HepG2 (cell line): ENCODE results near the gene DNPH1. TPM values are rescaled to one million over a fixed set of nuclear protein-coding genes. Genes with fewer than 3 reads are reported as not detected.

Source experiments
- AKAP8 ChIP-seq: sonication (generic); formaldehyde crosslinking; IDR thresholded peaks from 2 replicates; pipeline ENCODE4 v1.5.1; 2020; ENCODE audit warnings: mild to moderate bottlenecking, missing genetic modification reagents
- ASH2L ChIP-seq: fragments of 300-600, 200-600 bp; sonication (generic); IDR thresholded peaks from 2 replicates; pipeline ENCODE4 v1.7.0; 2017; ENCODE audit warnings: low read depth, mild to moderate bottlenecking, moderate library complexity, mixed read lengths, low read length; ENCODE audit not compliant: insufficient read length
- DNMT3B ChIP-seq: conservative IDR thresholded peaks from 2 replicates; pipeline ENCODE4 v1.6.1; 2016; ENCODE audit warnings: missing biosample characterization, control low read depth
- EEA1 ChIP-seq: sonication (generic); formaldehyde crosslinking; IDR thresholded peaks from 2 replicates; pipeline ENCODE4 v1.5.1; 2020; ENCODE audit warnings: mild to moderate bottlenecking, missing genetic modification reagents, borderline replicate concordance
- ELK4 ChIP-seq: sonication (generic); formaldehyde crosslinking; IDR thresholded peaks from 2 replicates; pipeline ENCODE4 v1.9.0; 2021; ENCODE audit warnings: missing genetic modification reagents, borderline replicate concordance
- ERF ChIP-seq: IDR thresholded peaks from 2 replicates; pipeline ENCODE4 v1.6.1; 2018; ENCODE audit warnings: missing biosample characterization, missing genetic modification reagents
- FOXO1 ChIP-seq: sonication (generic); formaldehyde crosslinking; IDR thresholded peaks from 2 replicates; pipeline ENCODE4 v1.4.0; 2020; ENCODE audit warnings: missing genetic modification reagents
- HDAC6 ChIP-seq: fragments of 200-600 bp; sonication (generic); IDR thresholded peaks from 2 replicates; pipeline ENCODE4 v1.7.0; 2017; ENCODE audit warnings: mild to moderate bottlenecking, antibody characterized with exemption, low read length, low read depth
- IKZF4 ChIP-seq: sonication (generic); formaldehyde crosslinking; IDR thresholded peaks from 2 replicates; pipeline ENCODE4 v1.5.1; 2020; ENCODE audit warnings: borderline replicate concordance, mild to moderate bottlenecking, low read depth, missing genetic modification reagents; ENCODE audit errors: not compliant biosample characterization
- KDM6A ChIP-seq: IDR thresholded peaks from 2 replicates; pipeline ENCODE4 v1.6.1; 2016; ENCODE audit warnings: low read depth
- MLLT10 ChIP-seq: sonication (generic); formaldehyde crosslinking; IDR thresholded peaks from 2 replicates; pipeline ENCODE4 v1.4.0; 2020; ENCODE audit warnings: missing genetic modification reagents
- NCOA1 ChIP-seq: sonication (generic); formaldehyde crosslinking; IDR thresholded peaks from 2 replicates; pipeline ENCODE4 v1.9.0; 2021; ENCODE audit warnings: missing genetic modification reagents
- NR2F6 ChIP-seq, 2 experiments: IDR thresholded peaks; 2 replicates each; pipeline ENCODE4 v1.6.1; 2016; ENCODE audit warnings: antibody characterized with exemption in 1 of 2, mild to moderate bottlenecking in 1 of 2
- POLR2AphosphoS2 ChIP-seq: IDR thresholded peaks from 2 replicates; pipeline ENCODE4 v1.6.1; 2011; ENCODE audit warnings: low read depth, low read length, improper control_type of control experiment
- RBM22 ChIP-seq: fragments of 200-400 bp; formaldehyde crosslinking; optimal IDR thresholded peaks from 2 replicates; pipeline ENCODE3; 2017; ENCODE audit warnings: mild to moderate bottlenecking, low read length, moderate library complexity
- SIX1 ChIP-seq: sonication (generic); formaldehyde crosslinking; IDR thresholded peaks from 2 replicates; pipeline ENCODE4 v1.4.0; 2020; ENCODE audit warnings: missing genetic modification reagents, borderline replicate concordance
- SP1 ChIP-seq, 2 experiments: fragments of 450-650 bp in 1 of 2; sonication (generic) in 1 of 2; formaldehyde crosslinking in 1 of 2; IDR thresholded peaks; 2 replicates each; pipeline versions ENCODE4 v1.4.0 to v1.6.1; 2016 to 2020; ENCODE audit warnings: missing genetic modification reagents in 1 of 2
- THAP11 ChIP-seq: IDR thresholded peaks from 2 replicates; pipeline ENCODE4 v1.6.1; 2016; ENCODE audit warnings: missing biosample characterization, missing genetic modification reagents
- UBTF ChIP-seq: sonication (generic); formaldehyde crosslinking; IDR thresholded peaks from 2 replicates; pipeline ENCODE4 v1.4.0; 2020; ENCODE audit warnings: mild to moderate bottlenecking, missing genetic modification reagents
- ZNF280B ChIP-seq: sonication (generic); formaldehyde crosslinking; IDR thresholded peaks from 2 replicates; pipeline ENCODE4 v1.5.0; 2020; ENCODE audit warnings: missing genetic modification reagents, mild to moderate bottlenecking, borderline replicate concordance
- ZNF296 ChIP-seq: sonication (generic); formaldehyde crosslinking; conservative IDR thresholded peaks from 2 replicates; pipeline ENCODE4 v1.5.0; 2020; ENCODE audit warnings: mild to moderate bottlenecking, missing genetic modification reagents
- ZNF550 ChIP-seq: sonication (generic); formaldehyde crosslinking; IDR thresholded peaks from 2 replicates; pipeline ENCODE4 v1.4.0; 2020; ENCODE audit warnings: mild to moderate bottlenecking, missing genetic modification reagents, borderline replicate concordance
- ZSCAN12 ChIP-seq: sonication (generic); formaldehyde crosslinking; IDR thresholded peaks from 2 replicates; pipeline ENCODE4 v1.9.0; 2021; ENCODE audit warnings: mild to moderate bottlenecking, missing genetic modification reagents
- ZSCAN30 ChIP-seq: sonication (generic); formaldehyde crosslinking; IDR thresholded peaks from 2 replicates; pipeline ENCODE4 v1.5.0; 2020; ENCODE audit warnings: mild to moderate bottlenecking, missing genetic modification reagents
- polyA plus RNA-seq, 8 experiments: library from polyadenylated mRNA; depleted of rRNA in 3 of 8; stranded (reverse) in 7 of 8; unstranded in 1 of 8; fragments of >200 nt; fragmentation: Illumina TruSeq in 4 of 8; extraction: Trizol in 4 of 8; gene quantifications; 2 replicates each; pipeline versions ENCODE4 v1.2.1 to v1.2.3, GENCODE V29; 2011 to 2016; ENCODE audit warnings: low read depth in 4 of 8, missing spikeins in 1 of 8, mixed read lengths in 1 of 8; ENCODE audit not compliant: insufficient read depth in 1 of 8
- total RNA-seq, 5 experiments: library from RNA; depleted of rRNA; stranded (reverse); fragments of >200 nt; fragmentation: Illumina TruSeq; extraction: Trizol; gene quantifications; 2 replicates each; pipeline ENCODE4 v1.2.3, GENCODE V29; 2016; ENCODE audit warnings: low read depth in 1 of 5

DNPH1 gene
- total and polyA plus RNA-seq, 2 of the 13 experiments (the other 11 are each of a cell fraction or from before 2014, with no cell fraction given) = 56.5 to 75.1 TPM

- TF ChIP-seq MLLT10 (CRISPR knock-in tag) = no peak
- peak; percentile 92 for TF ChIP-seq SIX1 (CRISPR knock-in tag)
- peak; percentile 100 for TF ChIP-seq NCOA1 (CRISPR knock-in tag)
- TF ChIP-seq KDM6A (CRISPR knock-in tag) = peak; percentile 100
- TF ChIP-seq EEA1 = 0 out of 2 replicates have a peak, but pooled peaks have one; percentile 90
- no peak for TF ChIP-seq POLR2AphosphoS2
- no peak for TF ChIP-seq SP1 (IDR thresholded peaks at IDR 0.05)
- TF ChIP-seq SP1 (CRISPR knock-in tag; IDR thresholded peaks at IDR 0.05) = peak; percentile 79
- peak; percentile 99 for TF ChIP-seq DNMT3B (CRISPR knock-in tag)
- TF ChIP-seq ERF = peak; percentile 100
- peak; percentile 96 for TF ChIP-seq ZSCAN30 (CRISPR knock-in tag)
- peak; percentile 98 for TF ChIP-seq ZNF296 (CRISPR knock-in tag)
- TF ChIP-seq RBM22 = no peak
- peak; percentile 81 for TF ChIP-seq ASH2L
- TF ChIP-seq ZSCAN12 (CRISPR knock-in tag) = no peak
- peak; percentile 94 for TF ChIP-seq IKZF4 (CRISPR knock-in tag)
- TF ChIP-seq ELK4 = no peak
- TF ChIP-seq ZNF550 = peak; percentile 99; the same call in 1 of the 2 replicates
- peak; percentile 95 for TF ChIP-seq UBTF (CRISPR knock-in tag)
- peak; percentile 99 for TF ChIP-seq AKAP8 (CRISPR knock-in tag)
- peak; percentile 99 for TF ChIP-seq NR2F6 (IDR thresholded peaks at IDR 0.05)
- TF ChIP-seq NR2F6 (CRISPR knock-in tag; IDR thresholded peaks at IDR 0.05) = peak; percentile 100
- TF ChIP-seq HDAC6 = no peak
- TF ChIP-seq THAP11 (CRISPR knock-in tag) = peak; percentile 91
- TF ChIP-seq FOXO1 = peak; percentile 100
- TF ChIP-seq ZNF280B (CRISPR knock-in tag) = peak; percentile 98
These were observed 38.5 kb upstream of the DNPH1 start (continued) for GRCh38 chr6:43267619-43268354.
